ENCODE measurements around the gene PRKG1. TPM values are rescaled to one million over a fixed set of nuclear protein-coding genes. Genes with fewer than 3 reads are reported as not detected.

Gene PRKG1
- total RNA-seq, 1 experiment from 2014 or later = not detected

- Histone ChIP-seq H3K9me3 (replicated peaks) (no peaks in the 10 kb centered on the region), H3K36me3 (no peaks in the 10 kb centered on the region), H3K27ac (no peak overlapping the region), H3K4me1 (replicated peaks) (no peaks in the 10 kb centered on the region), H3K4me3 (no peak overlapping the region), H3K27me3 (replicated peaks) (no peaks in the 10 kb centered on the region)
- no peak for DNase-seq (ENCODE audit: low read depth in 1 of 2, low spot score in 2 of 2)
Observed at GRCh38 chr10:51926337-51926736, 852.0 kb downstream of the PRKG1 start.

- Histone ChIP-seq H3K36me3 (no peaks in the 10 kb centered on the region), H3K27ac (no peak overlapping the region), H3K4me1 (replicated peaks) (no peaks in the 10 kb centered on the region), H3K4me3 (no peak overlapping the region), H3K9me3 (replicated peaks) (no peaks in the 10 kb centered on the region), H3K27me3 (replicated peaks) (no peaks in the 10 kb centered on the region)
- DNase-seq (ENCODE audit: low read depth in 1 of 2, low spot score in 2 of 2) = no peak
Observed at GRCh38 chr10:51928162-51928561, 853.9 kb downstream of the PRKG1 start.

GRCh38 chr10:51932530-51932929 is 858.2 kb downstream of the PRKG1 start:
- no peaks in the 10 kb centered on the region for H3K9me3 ChIP-seq (replicated peaks)
- H3K4me3 ChIP-seq = no peak overlapping the region
- H3K36me3 ChIP-seq = no peaks in the 10 kb centered on the region
- DNase-seq (ENCODE audit: low read depth in 1 of 2, low spot score in 2 of 2) = no peak
- no peak overlapping the region for H3K27ac ChIP-seq
- H3K27me3 ChIP-seq (replicated peaks) = no peaks in the 10 kb centered on the region
- H3K4me1 ChIP-seq (replicated peaks) = no peaks in the 10 kb centered on the region

GRCh38 chr10:51934373-51934772 is 860.1 kb downstream of the PRKG1 start:
- Histone ChIP-seq H3K27ac (no peak overlapping the region), H3K27me3 (replicated peaks) (no peaks in the 10 kb centered on the region), H3K4me1 (replicated peaks) (no peaks in the 10 kb centered on the region), H3K9me3 (replicated peaks) (no peaks in the 10 kb centered on the region), H3K4me3 (no peak overlapping the region), H3K36me3 (no peaks in the 10 kb centered on the region)
- DNase-seq (ENCODE audit: low read depth in 1 of 2, low spot score in 2 of 2) = no peak

- H3K4me3 ChIP-seq = no peak overlapping the region
- H3K9me3 ChIP-seq (replicated peaks) = no peaks in the 10 kb centered on the region
- no peaks in the 10 kb centered on the region for H3K27me3 ChIP-seq (replicated peaks)
- no peak for DNase-seq (ENCODE audit: low read depth in 1 of 2, low spot score in 2 of 2)
- no peak overlapping the region for H3K27ac ChIP-seq
- H3K4me1 ChIP-seq (replicated peaks) = no peaks in the 10 kb centered on the region
- H3K36me3 ChIP-seq = no peaks in the 10 kb centered on the region
Observed at GRCh38 chr10:51935341-51935740, 861.1 kb downstream of the PRKG1 start.

GRCh38 chr10:51937308-51938140 is 863.2 kb downstream of the PRKG1 start:
- Histone ChIP-seq H3K4me3 (no peak overlapping the region), H3K9me3 (replicated peaks) (no peaks in the 10 kb centered on the region), H3K27me3 (replicated peaks) (no peaks in the 10 kb centered on the region), H3K36me3 (no peaks in the 10 kb centered on the region), H3K27ac (no peak overlapping the region), H3K4me1 (replicated peaks) (no peaks in the 10 kb centered on the region)
- no peak for DNase-seq (ENCODE audit: low read depth in 1 of 2, low spot score in 2 of 2)

GRCh38 chr10:51950371-51950995 is 876.2 kb downstream of the PRKG1 start:
- no peaks in the 10 kb centered on the region for H3K27me3 ChIP-seq (replicated peaks)
- H3K4me3 ChIP-seq = no peak overlapping the region
- H3K4me1 ChIP-seq (replicated peaks) = no peaks in the 10 kb centered on the region
- H3K36me3 ChIP-seq = no peaks in the 10 kb centered on the region
- H3K9me3 ChIP-seq (replicated peaks) = no peaks in the 10 kb centered on the region
- H3K27ac ChIP-seq = no peak overlapping the region
- DNase-seq (ENCODE audit: low read depth in 1 of 2, low spot score in 2 of 2) = no peak

GRCh38 chr10:51950996-51951555 is 876.8 kb downstream of the PRKG1 start:
- Histone ChIP-seq H3K36me3 (no peaks in the 10 kb centered on the region), H3K4me3 (no peak overlapping the region), H3K27ac (no peak overlapping the region), H3K27me3 (replicated peaks) (no peaks in the 10 kb centered on the region), H3K4me1 (replicated peaks) (no peaks in the 10 kb centered on the region), H3K9me3 (replicated peaks) (no peaks in the 10 kb centered on the region)
- no peak for DNase-seq (ENCODE audit: low read depth in 1 of 2, low spot score in 2 of 2)

GRCh38 chr10:51951601-51952000 is 877.3 kb downstream of the PRKG1 start:
- Histone ChIP-seq H3K27me3 (replicated peaks) (no peaks in the 10 kb centered on the region), H3K4me3 (no peak overlapping the region)

GRCh38 chr10:51952056-51952455 is 877.8 kb downstream of the PRKG1 start:
- H3K27me3 ChIP-seq (replicated peaks) = no peaks in the 10 kb centered on the region
- H3K4me1 ChIP-seq (replicated peaks) = no peaks in the 10 kb centered on the region
- no peaks in the 10 kb centered on the region for H3K9me3 ChIP-seq (replicated peaks)
- no peak for DNase-seq (ENCODE audit: low read depth in 1 of 2, low spot score in 2 of 2)
- H3K36me3 ChIP-seq = no peaks in the 10 kb centered on the region
- H3K4me3 ChIP-seq = no peak overlapping the region
- no peak overlapping the region for H3K27ac ChIP-seq

More at GRCh38 chr10:51951601-51952000, 877.3 kb downstream of the PRKG1 start:
- Histone ChIP-seq H3K36me3 (no peaks in the 10 kb centered on the region), H3K27ac (no peak overlapping the region), H3K9me3 (replicated peaks) (no peaks in the 10 kb centered on the region), H3K4me1 (replicated peaks) (no peaks in the 10 kb centered on the region)
- DNase-seq (ENCODE audit: low read depth in 1 of 2, low spot score in 2 of 2) = no peak

- Histone ChIP-seq H3K4me3 (no peak overlapping the region), H3K36me3 (no peaks in the 10 kb centered on the region), H3K9me3 (replicated peaks) (no peaks in the 10 kb centered on the region), H3K4me1 (replicated peaks) (no peaks in the 10 kb centered on the region), H3K27ac (no peak overlapping the region), H3K27me3 (replicated peaks) (no peaks in the 10 kb centered on the region)
- DNase-seq (ENCODE audit: low read depth in 1 of 2, low spot score in 2 of 2) = no peak
Observed at GRCh38 chr10:51955696-51956095, 881.4 kb downstream of the PRKG1 start.

GRCh38 chr10:51956822-51957221 is 882.5 kb downstream of the PRKG1 start:
- no peak for DNase-seq (ENCODE audit: low read depth in 1 of 2, low spot score in 2 of 2)
- Histone ChIP-seq H3K4me1 (replicated peaks) (no peaks in the 10 kb centered on the region), H3K36me3 (no peaks in the 10 kb centered on the region), H3K4me3 (no peak overlapping the region), H3K27ac (no peak overlapping the region), H3K9me3 (replicated peaks) (no peaks in the 10 kb centered on the region), H3K27me3 (replicated peaks) (no peaks in the 10 kb centered on the region)

GRCh38 chr10:51960494-51960895 is 886.2 kb downstream of the PRKG1 start:
- no peaks in the 10 kb centered on the region for H3K4me1 ChIP-seq (replicated peaks)
- H3K27ac ChIP-seq = no peak overlapping the region
- peak in 1 of 2 experiments; percentile 9 for DNase-seq (ENCODE audit: low read depth in 1 of 2, low spot score in 2 of 2)

GRCh38 chr10:51961401-51961800 is 887.1 kb downstream of the PRKG1 start:
- Histone ChIP-seq H3K27ac (no peak overlapping the region), H3K4me1 (replicated peaks) (no peaks in the 10 kb centered on the region), H3K4me3 (no peak overlapping the region), H3K9me3 (replicated peaks) (no peaks in the 10 kb centered on the region; the same call in 1 of the 2 replicates), H3K27me3 (replicated peaks) (no peaks in the 10 kb centered on the region), H3K36me3 (no peaks in the 10 kb centered on the region)
- no peak for DNase-seq (ENCODE audit: low read depth in 1 of 2, low spot score in 2 of 2)

More at GRCh38 chr10:51960494-51960895, 886.2 kb downstream of the PRKG1 start:
- no peak overlapping the region for H3K4me3 ChIP-seq
- H3K9me3 ChIP-seq (replicated peaks) = no peaks in the 10 kb centered on the region; the same call in 1 of the 2 replicates
- H3K27me3 ChIP-seq (replicated peaks) = no peaks in the 10 kb centered on the region
- H3K36me3 ChIP-seq = no peaks in the 10 kb centered on the region
